Tibial nerve (tissue), 4 donors: ENCODE measurements around the gene TSPYL4.

Source experiments
- EP300 ChIP-seq, 2 donors: sonication (generic); formaldehyde crosslinking; IDR thresholded peaks; one replicate each; pipeline ENCODE4 v1.6.1; 2017; ENCODE audit warnings: antibody characterized with exemption in 2 of 2, mild to moderate bottlenecking in 1 of 2
- POLR2A ChIP-seq, 2 donors: fragments of 450-650 bp; IDR thresholded peaks; one replicate each; pipeline ENCODE4 v1.6.1; 2017; ENCODE audit warnings: antibody characterized with exemption in 2 of 2, mild to moderate bottlenecking in 2 of 2, moderate library complexity in 2 of 2
- TF ChIP-seq, protein P1 (sequence below), 5 experiments: fragments of 200-600 bp in 3 of 5; fragments of 450-650 bp in 2 of 5; sonication (generic) in 3 of 5; IDR thresholded peaks; one replicate each; pipeline ENCODE4 v1.5.1; 2016 to 2019; ENCODE audit warnings: antibody characterized with exemption in 5 of 5, mild to moderate bottlenecking in 3 of 5, moderate library complexity in 2 of 5

DNA sequence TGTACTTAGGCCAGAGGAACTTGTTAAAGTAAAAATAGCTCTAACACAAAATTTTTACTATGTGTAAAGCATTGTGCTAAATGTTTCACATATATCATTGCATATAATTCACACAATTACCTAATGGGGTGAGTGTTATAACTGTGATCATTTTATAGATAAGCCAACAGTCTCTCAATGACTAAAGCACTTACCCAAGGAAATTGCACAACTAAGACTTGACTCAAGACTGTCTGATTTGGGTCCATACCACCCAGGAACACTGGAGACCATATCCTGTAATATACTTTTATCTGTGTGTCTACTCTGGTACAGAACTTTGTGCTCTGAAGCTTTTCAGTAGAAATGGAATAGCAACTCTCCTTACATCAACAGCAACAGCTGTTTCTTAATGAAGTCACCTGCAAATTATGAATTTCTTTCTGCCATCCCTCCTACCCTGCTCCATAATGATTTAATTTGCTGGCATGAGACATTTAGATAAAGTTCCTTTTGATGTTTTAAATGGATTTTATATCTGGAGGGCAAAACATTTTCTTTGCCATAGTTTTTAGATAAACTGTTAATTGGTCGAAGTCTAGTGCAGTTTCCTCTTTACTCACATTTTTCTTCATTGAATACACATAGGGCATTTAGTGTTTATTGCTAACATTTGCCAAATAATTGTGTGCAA, 47.5 kb downstream of the TSPYL4 start:
- TF ChIP-seq EP300 (IDR thresholded peaks at IDR 0.05) (no peak), POLR2A (IDR thresholded peaks at IDR 0.05) (no peak)
- TF ChIP-seq, protein P1, sequence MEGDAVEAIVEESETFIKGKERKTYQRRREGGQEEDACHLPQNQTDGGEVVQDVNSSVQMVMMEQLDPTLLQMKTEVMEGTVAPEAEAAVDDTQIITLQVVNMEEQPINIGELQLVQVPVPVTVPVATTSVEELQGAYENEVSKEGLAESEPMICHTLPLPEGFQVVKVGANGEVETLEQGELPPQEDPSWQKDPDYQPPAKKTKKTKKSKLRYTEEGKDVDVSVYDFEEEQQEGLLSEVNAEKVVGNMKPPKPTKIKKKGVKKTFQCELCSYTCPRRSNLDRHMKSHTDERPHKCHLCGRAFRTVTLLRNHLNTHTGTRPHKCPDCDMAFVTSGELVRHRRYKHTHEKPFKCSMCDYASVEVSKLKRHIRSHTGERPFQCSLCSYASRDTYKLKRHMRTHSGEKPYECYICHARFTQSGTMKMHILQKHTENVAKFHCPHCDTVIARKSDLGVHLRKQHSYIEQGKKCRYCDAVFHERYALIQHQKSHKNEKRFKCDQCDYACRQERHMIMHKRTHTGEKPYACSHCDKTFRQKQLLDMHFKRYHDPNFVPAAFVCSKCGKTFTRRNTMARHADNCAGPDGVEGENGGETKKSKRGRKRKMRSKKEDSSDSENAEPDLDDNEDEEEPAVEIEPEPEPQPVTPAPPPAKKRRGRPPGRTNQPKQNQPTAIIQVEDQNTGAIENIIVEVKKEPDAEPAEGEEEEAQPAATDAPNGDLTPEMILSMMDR (IDR thresholded peaks at IDR 0.05) = no peak
